Measurements from ENCODE around the gene KLLN.
"Not testable (repeated sequence)": the region's sequence is repeated elsewhere in the genome, so short reads cannot be mapped to it uniquely, and the experiment has no call there.

Gene KLLN

DNA sequence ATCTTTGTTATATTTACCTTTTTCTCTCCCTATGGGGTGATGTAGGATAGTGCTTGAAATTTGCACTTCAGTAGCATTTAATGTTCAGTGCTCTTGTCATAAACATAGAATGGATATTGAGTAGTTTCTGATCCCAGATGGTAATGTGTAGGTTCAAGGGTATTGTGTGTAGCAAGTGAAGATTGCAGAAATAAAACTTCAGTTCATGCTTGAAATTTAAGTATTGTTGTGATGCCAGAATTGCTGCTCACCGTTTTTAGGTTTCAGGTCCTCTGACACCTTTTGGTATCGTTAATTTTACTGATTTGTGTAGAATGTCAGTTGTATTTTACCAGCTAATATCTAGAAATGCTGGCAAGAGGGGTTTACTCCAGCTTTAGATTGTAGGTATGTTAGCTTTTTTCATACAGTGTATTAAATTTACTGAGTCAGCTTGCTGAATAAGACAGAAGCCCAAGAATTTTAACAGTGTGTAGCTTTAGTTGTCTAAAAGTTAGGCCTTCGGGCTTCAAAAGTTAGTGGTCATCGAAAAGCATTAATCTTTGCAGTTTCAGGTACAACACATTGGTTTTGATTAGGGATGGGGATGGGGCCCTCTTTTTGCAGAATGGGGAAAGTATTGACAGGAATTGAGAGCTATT lies 2.0 kb upstream of the KLLN start:
- no peak for DNase-seq

GRCh38 chr10:87864496-87865059 lies 1.2 kb upstream of the KLLN start:
- no peak for DNase-seq

DNA sequence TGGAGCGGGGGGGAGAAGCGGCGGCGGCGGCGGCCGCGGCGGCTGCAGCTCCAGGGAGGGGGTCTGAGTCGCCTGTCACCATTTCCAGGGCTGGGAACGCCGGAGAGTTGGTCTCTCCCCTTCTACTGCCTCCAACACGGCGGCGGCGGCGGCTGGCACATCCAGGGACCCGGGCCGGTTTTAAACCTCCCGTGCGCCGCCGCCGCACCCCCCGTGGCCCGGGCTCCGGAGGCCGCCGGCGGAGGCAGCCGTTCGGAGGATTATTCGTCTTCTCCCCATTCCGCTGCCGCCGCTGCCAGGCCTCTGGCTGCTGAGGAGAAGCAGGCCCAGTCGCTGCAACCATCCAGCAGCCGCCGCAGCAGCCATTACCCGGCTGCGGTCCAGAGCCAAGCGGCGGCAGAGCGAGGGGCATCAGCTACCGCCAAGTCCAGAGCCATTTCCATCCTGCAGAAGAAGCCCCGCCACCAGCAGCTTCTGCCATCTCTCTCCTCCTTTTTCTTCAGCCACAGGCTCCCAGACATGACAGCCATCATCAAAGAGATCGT lies 690 bp upstream of the KLLN start:
- peak; percentile 18 for DNase-seq

- DNase-seq: peak; percentile 74
These were observed 667 bp downstream of the KLLN start for GRCh38 chr10:87862679-87863052.

GRCh38 chr10:87861953-87862678 lies 1.2 kb downstream of the KLLN start:
- peak; percentile 95 for DNase-seq

DNA sequence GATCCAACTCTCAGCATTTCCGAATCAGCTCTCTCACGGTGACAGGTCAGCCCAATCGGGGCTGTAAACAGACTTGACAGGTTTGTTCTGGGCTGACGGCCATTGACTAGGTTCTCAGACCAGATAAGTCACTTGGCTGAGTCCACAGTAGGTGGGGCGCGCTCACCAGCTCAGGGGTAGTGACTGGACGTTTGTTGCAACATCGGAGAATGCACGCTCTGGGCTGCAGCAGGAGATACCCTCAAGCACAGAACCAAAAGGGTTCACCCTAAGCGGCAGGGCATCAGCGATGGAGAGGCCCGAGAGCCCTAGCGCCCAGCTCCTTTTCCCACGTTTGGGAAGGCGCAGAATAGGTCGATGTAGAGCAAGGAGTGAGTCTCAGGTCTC lies 1.8 kb downstream of the KLLN start:
- peak; percentile 68 for DNase-seq

DNA sequence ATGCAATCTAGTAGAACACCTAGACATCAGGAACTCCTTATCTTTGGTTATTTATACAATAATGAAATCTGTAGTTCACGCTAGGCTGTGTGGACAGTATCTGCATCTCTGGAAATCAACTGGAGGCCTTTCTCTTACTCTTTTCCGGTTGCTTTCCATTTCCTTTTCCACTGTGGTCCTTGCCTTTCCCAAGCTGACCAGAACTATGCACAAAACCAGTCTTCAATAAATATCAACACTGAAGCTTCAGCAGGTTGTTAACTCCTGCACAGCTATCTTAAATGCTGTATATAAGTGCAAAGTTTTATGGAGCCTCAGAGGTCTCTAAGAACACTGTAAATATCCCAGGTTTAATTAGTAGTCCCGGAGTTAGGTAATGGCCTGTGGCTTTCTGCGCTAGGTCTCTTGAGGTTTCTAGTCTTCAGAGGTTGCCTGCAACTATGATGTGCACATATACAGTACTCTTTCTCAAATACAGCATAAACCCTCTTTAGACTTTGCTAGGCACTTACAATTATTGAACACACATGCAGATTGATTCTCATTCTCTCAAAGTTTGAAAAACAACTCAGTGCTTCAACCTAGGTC lies 2.4 kb downstream of the KLLN start:
- DNase-seq: no peak

- peak; percentile 47 for DNase-seq
These were observed 3.1 kb downstream of the KLLN start for GRCh38 chr10:87860156-87860795.

DNA sequence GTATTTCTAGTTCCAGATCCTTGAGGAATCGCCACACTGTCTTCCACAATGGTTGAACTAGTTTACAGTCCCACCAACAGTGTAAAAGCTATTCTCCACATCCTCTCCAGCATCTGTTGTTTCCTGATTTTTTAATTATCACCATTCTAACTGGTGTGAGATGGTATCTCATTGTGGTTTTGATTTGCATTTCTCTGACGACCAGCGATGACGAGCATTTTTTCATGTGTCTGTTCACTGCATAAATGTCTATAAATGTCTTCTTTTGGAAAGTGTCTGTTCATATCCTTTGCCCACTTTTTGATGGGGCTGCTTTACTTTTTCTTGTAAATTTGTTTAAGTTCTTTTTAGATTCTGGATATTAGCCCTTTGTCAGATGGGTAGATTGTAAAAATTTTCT lies 7.7 kb downstream of the KLLN start:
- DNase-seq: not testable (repeated sequence)

DNA sequence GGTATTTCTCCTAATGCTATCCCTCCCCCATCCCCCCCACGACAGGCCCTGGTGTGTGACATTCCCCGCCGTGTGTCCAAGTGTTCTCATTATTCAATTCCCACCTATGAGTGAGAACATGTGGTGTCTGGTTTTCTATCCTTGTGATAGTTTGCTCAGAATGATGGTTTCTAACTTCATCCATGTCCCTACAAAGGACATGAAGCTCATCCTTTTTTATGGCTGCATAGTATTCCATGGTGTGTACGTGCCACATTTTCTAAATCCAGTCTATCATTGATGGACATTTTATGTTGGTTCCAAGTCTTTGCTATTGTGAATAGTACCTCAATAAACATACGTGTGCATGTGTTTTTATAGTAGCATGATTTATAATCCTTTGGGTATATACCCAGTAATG lies 8.1 kb downstream of the KLLN start:
- not testable (repeated sequence) for DNase-seq

- no peak for DNase-seq
These were observed 11.2 kb downstream of the KLLN start for GRCh38 chr10:87852089-87852488.

- DNase-seq: peak; percentile 56
These were observed 12.6 kb downstream of the KLLN start for GRCh38 chr10:87850742-87851205.

DNA sequence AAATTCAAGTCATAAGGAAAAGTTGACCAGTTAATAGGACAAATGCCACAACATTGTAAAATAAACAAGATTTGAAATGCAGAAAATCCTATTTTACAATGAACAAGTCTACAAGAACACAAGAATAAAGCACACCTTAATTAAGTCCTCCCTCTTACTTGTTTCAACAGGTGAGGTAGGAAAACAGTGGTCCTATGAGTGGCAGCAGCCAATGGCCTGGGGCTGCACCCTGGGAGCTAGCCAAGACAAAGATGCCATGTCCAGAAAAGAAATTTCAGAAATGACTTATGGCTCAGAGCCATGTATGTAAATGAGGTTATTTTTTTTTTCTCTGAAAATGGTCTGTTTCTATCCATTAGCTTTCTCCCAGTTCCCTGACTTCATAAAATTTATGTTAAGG lies 14.3 kb downstream of the KLLN start:
- no peak for DNase-seq

DNA sequence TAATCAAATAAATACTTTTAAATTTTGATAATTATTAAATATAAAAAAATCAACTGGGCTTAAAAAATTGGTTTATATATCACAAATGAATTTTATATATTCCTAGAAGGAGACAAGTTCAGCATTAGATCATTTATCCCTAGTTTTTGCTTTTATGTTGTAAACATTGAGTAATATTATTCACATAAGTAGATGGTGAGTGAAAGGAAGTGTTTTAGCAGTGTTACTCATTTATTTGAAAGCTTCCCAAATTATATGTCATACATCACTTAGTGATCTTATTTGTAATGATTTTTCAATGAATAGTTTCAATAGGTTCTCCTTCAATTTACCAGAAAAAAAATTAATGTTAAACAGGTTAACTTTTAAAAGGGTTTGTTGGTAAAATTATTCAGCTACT lies 15.8 kb downstream of the KLLN start:
- no peak for DNase-seq

- not testable (repeated sequence) for DNase-seq
These were observed 16.6 kb downstream of the KLLN start for GRCh38 chr10:87846711-87847110.

GRCh38 chr10:87846023-87846422 lies 17.3 kb downstream of the KLLN start:
- DNase-seq: no peak

DNA sequence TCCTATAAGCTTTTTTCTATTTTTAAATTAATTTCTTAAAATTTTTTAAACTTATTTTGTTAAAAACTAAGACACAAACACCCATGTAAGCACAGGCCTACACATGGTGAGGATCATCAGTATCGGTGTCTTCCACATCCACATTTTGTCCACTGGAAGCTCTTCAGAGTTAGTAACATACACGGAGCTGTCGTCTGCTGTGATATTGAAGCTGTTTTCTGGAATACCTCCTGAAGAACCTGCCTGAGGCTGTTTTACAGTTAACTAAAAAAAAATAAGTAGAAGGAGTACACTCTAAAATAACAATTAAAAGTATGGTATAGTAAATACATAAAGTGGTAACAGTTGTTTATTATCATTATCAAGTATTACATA lies 17.7 kb downstream of the KLLN start:
- no peak for DNase-seq

DNA sequence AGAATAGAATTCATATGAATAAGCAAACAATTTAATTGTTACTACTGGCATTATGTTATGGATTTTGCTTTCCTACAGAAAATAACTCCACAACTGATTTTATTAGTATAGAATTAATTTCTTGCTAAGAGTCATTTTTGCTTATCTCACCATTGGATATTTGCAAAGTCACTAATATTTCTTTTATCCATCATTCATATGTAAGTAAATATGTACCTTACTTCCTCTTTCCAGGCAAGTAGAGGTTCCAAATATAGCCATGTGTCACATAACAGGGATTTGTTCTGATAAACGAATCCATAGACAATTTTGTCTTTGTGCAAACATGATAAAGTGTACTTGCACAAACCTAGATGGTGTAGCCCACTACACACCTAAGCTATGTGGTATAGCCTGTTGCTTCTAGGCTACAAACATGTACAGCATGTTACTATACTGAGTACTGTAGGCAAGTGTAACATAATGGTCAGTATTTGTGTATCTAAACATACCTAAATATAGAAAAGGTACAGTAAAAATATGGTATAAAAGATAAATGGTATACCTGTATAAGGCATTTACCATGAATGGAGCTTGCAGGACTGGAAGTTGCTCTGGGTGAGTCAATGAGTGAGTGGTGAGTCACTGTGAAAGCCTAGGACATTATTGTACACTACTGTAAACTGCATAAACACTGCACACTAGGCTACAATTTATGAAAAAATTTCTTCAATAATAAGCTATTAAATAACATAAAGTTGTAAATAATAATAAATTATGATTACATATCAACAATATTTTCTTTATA lies 18.3 kb downstream of the KLLN start:
- DNase-seq: no peak

DNA sequence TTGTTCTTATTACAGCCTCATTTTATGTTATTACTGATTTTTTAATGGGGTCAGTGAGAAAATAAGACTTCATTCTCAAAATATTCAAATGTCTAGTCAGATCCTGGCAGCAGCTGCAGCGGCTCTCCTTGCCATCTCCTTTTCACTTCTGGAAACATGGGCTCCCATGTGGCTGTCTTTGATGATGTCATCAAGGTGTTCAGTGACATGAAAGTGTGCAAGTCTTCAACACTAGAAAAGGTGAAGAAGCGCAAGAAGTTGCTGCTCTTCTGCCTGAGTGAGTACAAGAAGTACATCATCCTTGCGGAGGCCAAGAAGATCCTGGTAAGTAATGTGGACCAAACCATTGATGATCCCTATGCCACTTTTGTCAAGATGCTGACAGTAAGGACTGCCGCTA lies 19.6 kb downstream of the KLLN start:
- no peak for DNase-seq

GRCh38 chr10:87842776-87843497 lies 20.4 kb downstream of the KLLN start:
- DNase-seq: no peak

GRCh38 chr10:87842220-87842641 lies 21.1 kb downstream of the KLLN start:
- DNase-seq: no peak

- DNase-seq: no peak
These were observed 22.1 kb downstream of the KLLN start for GRCh38 chr10:87841186-87841585.

Data from CD4-positive, alpha-beta T cell treated with Interleukin-15 for 1 hour (primary cell).